Measurements from ENCODE around the gene GABRG1. TPM values are rescaled to one million over a fixed set of nuclear protein-coding genes. Genes with fewer than 3 reads are reported as not detected.

Gene GABRG1
- total RNA-seq (2014; rRNA removed; shearing (Covaris generic)): under 0.01 TPM in 1 of 2 replicates, not detected in the other

DNA sequence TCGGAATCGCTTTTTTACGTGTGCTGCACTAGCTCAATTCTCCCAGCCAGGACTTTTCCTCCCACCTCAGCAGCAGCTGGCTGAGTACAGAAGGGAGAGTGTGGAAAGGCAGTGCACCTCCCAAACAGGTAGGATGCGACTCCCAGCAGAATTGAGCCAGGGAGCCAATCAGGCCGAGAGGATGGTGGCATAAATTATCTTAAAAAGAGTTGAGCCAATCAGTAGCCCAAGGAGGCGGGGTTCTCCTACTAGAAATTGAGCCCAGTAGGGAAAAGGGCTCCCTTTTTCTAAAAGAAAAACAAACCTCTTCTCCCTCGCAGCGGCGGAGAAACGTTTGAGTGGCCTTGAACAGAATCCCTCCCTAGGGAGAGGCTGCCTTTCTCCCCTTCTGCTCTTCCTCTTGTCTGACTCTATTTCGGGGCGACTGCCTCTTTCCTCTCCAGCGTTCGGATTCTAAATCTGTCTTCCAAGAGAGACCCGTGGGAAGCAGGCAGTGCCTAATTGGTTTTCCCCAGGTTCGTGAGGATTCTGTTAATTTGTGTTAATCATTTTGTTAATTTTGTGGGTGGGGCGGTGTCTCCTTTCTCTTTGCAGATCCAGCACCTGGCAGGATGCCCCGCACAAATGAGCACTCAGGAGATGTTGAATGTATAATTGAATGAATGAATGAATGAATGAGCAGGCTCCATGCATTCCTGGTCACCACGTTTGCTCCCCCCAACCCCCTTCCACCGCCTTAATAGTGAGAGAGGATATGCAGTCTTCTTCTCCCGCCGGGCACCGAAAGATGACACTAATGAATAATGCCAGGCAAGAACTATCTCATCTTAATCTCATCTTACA lies at the start of gene GABRG1:
GABRG1 (minus strand) TSS at position 142 of the 843 bp plus-strand sequence; CDS start at position 1, 141 bp downstream.
- no peak for DNase-seq (ENCODE audit: low read depth)

DNA sequence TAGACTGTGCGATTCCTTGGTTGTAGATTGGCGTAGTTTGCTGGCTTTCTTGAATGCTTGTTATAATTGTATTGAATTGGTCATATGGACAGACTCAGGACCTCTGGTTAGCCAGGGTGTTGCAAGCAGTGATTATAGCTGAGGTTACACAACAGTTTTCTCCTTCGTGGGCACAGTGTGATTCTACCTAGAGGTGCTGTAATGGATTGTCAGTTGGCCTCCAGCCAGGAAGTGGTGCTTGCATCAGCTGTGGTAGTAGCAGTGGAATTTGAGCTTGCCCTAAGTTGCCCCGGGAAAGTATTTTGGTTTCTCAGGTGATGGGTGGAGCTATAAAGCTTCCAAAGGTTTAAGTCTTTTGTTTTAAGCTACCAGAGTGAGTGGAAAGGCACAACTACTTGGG lies 23.1 kb upstream of the GABRG1 start:
- DNase-seq (ENCODE audit: low read depth): no peak

DNA sequence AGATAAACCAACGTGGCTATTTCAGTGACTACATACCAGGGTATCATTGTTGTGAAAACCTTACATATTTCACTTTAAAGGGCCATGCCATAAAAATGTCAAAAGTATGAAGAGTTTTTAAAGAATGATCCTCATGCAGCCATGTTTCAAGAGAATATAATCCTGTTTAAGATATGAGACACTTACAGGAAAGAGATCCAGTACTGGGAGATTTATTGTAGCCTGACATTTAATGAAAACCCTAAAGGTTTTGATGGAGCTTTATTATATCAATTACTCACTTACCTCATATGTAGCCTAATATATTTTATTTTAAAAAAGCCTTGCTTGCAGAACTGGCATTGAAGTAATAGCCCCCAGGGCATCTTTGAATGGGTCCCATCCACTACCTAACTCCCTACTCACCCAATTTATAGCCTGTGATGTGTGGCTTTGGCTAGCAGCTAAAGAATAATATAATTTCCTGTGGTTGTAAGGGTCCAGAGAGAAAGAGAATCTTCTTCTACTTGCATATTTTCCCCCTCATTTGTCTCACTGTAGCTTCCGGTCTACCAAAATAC lies 7.7 kb upstream of the GABRG1 start:
- no peak for DNase-seq (ENCODE audit: low read depth)

DNA sequence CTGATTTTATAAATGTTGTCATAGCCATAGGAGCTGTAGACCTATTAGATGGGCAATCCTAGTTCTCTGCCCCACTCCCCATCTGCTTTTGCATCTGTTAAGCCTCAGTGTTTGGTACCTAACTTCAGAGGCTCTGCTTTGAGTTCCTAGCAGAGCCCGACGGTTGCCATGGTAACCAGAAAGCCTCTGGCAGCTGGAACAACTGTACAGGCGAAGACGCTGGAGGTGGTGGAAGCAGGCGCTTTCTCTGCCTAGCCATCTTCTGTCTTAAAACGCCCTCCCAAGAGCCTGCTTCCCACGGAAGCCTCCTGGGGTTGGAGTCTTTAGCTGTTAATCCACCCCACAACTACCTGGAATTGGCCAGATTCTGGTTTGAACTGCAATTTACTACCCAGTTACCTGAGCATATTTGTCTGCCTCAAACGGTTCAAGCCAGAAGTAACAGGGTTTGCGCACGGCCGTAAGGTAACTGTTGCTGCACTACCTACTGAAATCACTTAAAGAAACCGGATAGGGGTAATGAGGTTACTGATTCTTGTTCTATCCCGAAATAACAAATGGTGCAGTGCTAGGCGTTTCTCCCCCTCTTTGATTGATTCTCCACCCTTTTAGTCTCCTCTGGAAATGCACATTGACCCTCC lies 1.0 kb upstream of the GABRG1 start:
- DNase-seq (ENCODE audit: low read depth): no peak

DNA sequence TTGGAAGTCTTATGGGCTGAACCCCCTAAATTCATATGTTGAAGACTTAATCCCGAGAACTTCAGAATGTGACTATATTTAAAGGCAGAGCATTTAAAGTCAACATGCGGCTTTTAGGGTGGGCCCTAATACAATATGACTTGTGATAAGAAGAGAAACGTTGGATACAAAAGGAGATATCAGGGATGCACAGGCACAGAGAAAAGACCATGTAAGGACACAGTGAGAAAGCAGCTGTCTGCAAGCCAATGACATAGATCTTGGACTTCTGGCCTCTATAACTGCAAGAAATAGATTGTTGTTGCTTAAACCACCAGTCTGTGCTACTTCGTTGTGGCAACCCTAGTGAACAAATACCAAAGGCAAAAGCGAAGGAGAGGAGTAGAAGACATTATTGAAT lies 42.2 kb downstream of the GABRG1 start:
- no peak for DNase-seq (ENCODE audit: low read depth)

DNA sequence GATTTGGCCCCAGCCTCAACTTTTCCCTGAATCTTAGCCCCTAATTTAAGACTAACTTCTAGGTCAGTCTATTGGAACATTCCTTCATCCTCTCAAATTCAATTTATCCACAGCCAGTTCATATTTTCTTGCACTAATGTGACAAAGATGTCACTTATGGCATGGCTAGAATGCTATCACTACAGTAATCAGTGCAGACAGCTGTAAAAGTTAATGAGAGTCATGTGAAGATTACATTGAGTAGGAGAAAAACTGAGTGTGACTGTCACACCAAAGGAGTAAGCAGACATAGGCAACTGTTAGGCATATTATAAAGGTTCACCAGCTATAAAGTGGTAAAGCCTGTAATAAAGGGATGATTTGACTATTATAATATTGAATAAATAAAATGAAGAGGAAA lies 42.6 kb downstream of the GABRG1 start:
- no peak for DNase-seq (ENCODE audit: low read depth)

DNA sequence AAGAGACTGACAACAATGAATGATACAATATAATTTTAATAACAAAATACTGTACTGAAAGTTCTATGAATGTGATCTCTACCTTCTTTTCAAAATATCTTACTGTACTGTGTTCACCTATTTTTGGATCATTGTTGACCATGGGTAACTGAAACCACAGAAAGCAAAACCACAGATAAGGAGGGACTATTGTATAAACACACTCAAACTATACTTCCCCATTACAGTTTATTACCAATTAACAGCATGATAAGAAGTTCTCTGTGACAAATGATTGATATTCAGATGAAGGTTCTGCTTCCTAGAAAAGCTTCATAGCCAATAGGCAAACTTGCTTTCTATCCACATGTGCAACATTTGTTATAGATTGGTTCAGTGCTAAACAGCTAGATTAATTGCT lies 50.1 kb downstream of the GABRG1 start:
- DNase-seq (ENCODE audit: low read depth): no peak

DNA sequence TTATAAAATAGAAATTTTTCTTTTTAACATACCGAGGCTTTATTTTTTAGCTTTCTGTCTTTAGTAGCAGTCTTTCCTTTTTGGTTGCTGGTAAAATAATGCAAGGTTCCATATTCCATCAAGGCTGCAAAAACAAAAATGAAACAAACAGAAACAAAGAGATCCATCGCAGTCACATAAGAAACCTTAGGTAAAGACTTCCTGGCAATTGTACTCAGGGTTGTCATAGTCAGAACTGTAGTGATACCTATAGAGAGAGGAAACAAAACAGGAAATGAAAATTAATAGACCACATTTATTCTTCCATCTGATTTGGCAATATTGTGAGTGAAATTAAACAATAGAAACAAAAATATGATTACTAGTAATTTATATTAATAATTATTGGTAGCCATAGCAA lies 72.5 kb downstream of the GABRG1 start:
- DNase-seq (ENCODE audit: low read depth): no peak

DNA sequence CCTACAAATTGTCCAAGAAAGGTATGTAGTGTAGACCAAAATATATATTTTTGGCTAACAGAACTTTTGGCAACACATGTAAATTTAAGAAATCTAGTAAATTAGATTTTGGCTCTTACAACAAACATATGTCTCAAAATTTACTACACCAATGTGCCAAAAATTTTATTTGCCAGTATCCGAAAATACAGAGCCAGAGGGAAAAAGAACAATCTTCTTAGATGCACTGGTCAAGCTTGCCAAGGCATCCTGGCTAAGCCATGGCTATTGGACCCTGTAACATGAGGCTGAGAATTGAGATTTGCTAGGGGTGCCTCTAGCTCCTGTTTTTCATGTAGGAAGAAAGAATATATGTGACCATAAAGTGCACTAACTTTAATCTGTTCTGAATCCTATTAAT lies 91.8 kb downstream of the GABRG1 start:
- DNase-seq (ENCODE audit: low read depth): no peak

DNA sequence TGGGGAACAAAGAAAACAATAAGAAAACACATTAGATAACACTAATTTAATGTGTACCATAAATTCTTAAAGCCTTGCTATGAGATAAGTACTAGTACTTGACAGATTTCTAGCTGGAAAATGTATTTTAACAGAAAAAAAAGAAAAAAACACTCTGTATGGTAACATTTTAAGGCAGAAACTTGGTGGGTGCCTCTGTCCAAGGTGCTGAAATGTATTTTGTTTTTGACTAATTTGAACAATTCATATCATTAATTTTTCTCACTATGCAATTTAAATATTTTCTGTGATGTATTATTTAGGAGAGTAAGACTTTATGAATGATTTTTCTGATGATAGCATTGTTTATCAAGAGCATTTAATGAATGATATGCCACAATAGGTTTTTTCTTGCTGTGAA lies 107.5 kb downstream of the GABRG1 start:
- no peak for DNase-seq (ENCODE audit: low read depth)

DNA sequence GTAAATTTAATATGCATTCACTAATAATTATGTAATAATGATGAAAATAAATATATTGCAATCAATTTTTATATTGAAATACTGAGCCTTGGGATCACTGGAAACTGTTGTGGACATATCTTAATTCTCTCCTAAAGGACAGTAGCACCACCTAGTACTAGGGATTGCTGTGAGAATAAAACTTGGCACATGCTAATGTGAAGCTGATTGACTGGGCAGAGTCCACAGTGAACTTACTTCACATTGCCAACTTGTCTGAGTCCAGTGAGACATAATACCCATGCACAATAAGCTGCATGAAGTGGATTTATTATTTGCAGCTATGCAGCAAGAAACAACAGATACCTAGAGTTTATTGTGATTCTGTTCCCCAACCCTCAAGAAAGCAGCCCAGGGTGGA lies 131.1 kb downstream of the GABRG1 start:
- DNase-seq (ENCODE audit: low read depth): no peak

DNA sequence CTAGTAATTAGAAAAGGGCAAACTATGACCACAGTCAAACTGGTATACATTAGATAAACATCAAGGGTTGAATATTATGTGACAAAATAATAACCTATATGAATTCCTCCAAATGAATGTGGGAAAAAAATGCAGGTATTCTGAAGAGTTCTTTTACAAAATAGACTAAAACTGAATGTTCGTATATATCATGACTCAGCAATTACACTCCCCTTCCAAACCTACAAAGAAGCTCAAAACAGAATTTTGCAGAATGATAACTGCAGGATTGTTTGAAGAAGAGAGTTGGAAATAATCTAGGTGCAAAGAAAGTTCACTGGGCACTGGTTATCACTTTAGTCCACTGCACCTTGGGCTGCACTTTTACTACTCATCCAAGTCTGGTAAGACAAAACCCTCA lies 134.1 kb downstream of the GABRG1 start:
- no peak for DNase-seq (ENCODE audit: low read depth)

DNA sequence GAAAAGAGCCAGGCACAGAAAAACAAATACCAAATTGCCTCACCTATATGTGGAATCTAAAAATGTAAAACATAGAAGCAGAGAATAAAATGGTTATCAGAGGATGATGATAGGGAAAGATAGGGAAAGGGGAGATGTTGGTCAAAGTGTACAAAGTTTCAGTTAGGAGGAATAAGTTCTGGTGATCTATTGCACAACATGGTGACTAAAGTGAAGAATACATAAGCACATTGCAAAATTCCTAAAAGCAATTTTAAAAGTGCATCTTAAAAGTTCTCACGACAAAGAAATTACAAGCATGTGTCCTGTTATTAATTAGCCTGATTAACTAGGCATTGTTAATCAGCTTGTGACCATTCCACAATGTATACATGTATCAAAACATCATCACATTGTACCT lies 136.0 kb downstream of the GABRG1 start:
- no peak for DNase-seq (ENCODE audit: low read depth)
